Lung (tissue), 12 donors: ENCODE data around the gene SPRED2. TPM values are rescaled to one million over a fixed set of nuclear protein-coding genes. Genes with fewer than 3 reads are reported as not detected.
A peak's percentile ranks its signal among the peaks of the same experiment; 100 is the strongest.

ENCODE experiments used
- ATAC-seq: fragments of 200-7000 bp; cut with Tn5 transposase; one replicate; pipeline ENCODE4 v1.9.1; 2020; ENCODE audit warnings: moderate number of reproducible peaks; ENCODE audit not compliant: insufficient read depth, low FRiP score
- DNase-seq, 3 donors: peaks; one replicate each; pipeline ENCODE4 v3.0.0-alpha.2; 2013 to 2017
- H3K27ac ChIP-seq, 2 donors: one replicate each; pipeline ENCODE4 v1.5.1; 2013; ENCODE audit warnings: mild to moderate bottlenecking in 2 of 2, moderate library complexity in 2 of 2, control low read depth in 1 of 2, inconsistent platforms in 1 of 2, low read depth in 1 of 2, low read length in 1 of 2
- H3K27me3 ChIP-seq, 3 donors: one replicate each; pipeline ENCODE4 v1.5.1; 2013; ENCODE audit warnings: low read length in 2 of 3; ENCODE audit not compliant: control insufficient read depth in 3 of 3, insufficient read depth in 3 of 3
- H3K36me3 ChIP-seq, 4 donors: one replicate each; pipeline ENCODE4 v1.5.1; 2013; ENCODE audit warnings: low read length in 4 of 4, mild to moderate bottlenecking in 1 of 4, moderate library complexity in 1 of 4; ENCODE audit not compliant: control insufficient read depth in 4 of 4, insufficient read depth in 4 of 4
- H3K4me1 ChIP-seq, 5 donors: one replicate each; pipeline ENCODE4 v1.5.1; 2013; ENCODE audit warnings: low read length in 5 of 5, mild to moderate bottlenecking in 2 of 5, moderate library complexity in 1 of 5; ENCODE audit not compliant: control insufficient read depth in 5 of 5, insufficient read depth in 5 of 5
- H3K4me3 ChIP-seq: one replicate; pipeline ENCODE4 v1.5.1; 2013; ENCODE audit warnings: mild to moderate bottlenecking, control low read depth, moderate library complexity
- H3K9ac ChIP-seq, 2 donors: one replicate each; pipeline ENCODE4 v1.5.1; 2013; ENCODE audit warnings: low read length in 2 of 2, control low read depth in 1 of 2; ENCODE audit not compliant: insufficient read depth in 1 of 2
- H3K9me3 ChIP-seq, 4 donors: one replicate each; pipeline ENCODE4 v1.5.1; 2013; ENCODE audit warnings: low read length in 3 of 4, mild to moderate bottlenecking in 1 of 4, moderate library complexity in 1 of 4; ENCODE audit not compliant: control insufficient read depth in 4 of 4, insufficient read depth in 3 of 4
- CTCF ChIP-seq: IDR thresholded peaks from 2 replicates; pipeline ENCODE4 v1.5.1; 2012; ENCODE audit warnings: mild to moderate bottlenecking; ENCODE audit errors: control extremely low read depth, extremely low read depth
- WGBS, 2 donors: extraction: QIAGEN DNeasy Blood & Tissue Kit; methylation state at CpG; one replicate each; pipeline ENCODE4 v1.1.7; 2013; 5-methylcytosine and 5-hydroxymethylcytosine counted together
- polyA plus RNA-seq, 2 donors: library from polyadenylated mRNA; stranded (reverse); fragments of 200-250 nt; gene quantifications; one replicate each; pipeline ENCODE4 v1.2.1, GENCODE V29; 2013
- total RNA-seq, 2 donors: library from RNA; depleted of rRNA in 1 of 2; stranded (reverse); fragments of >200 nt in 1 of 2; gene quantifications; one replicate each; pipeline ENCODE4 v1.2.1, GENCODE V29; 2014 to 2021
- donor health status: control.
- donor health status: control.
- donor health status: Bipolar disorder and iron deficiency.
- donor health status: healthy.
- donor health status: DM: yes; HTN: yes; CAD: no.

SPRED2 gene
- total and polyA plus RNA-seq, 4 donors = 11.7 to 36.4 (median 19.6) TPM

GRCh38 chr2:65379223-65379622 lies 53.2 kb downstream of the SPRED2 start:
- 94 to 96% methylated on average over 2 of the region's 2 CpGs for WGBS, 2 donors
- no peak overlapping the region for H3K4me3 ChIP-seq
- no peak for TF ChIP-seq CTCF
- H3K27ac ChIP-seq = no peak overlapping the region
- H3K27me3 ChIP-seq = no peaks in the 10 kb centered on the region
- H3K36me3 ChIP-seq = peaks cover 0 to 6% (median 1%) of the 10 kb centered on the region in 4 donors
- no peak overlapping the region for H3K9ac ChIP-seq
- no peak for DNase-seq
- H3K9me3 ChIP-seq = no peaks in the 10 kb centered on the region
- ATAC-seq = no peak
- H3K4me1 ChIP-seq = peaks cover 9 to 40% (median 26%) of the 10 kb centered on the region in 5 donors

- H3K9me3 ChIP-seq = no peaks in the 10 kb centered on the region
- peaks cover under 1 to 36% (median 17%) of the 10 kb centered on the region in 5 donors for H3K4me1 ChIP-seq
- H3K36me3 ChIP-seq = peaks cover 0 to 6% (median 1%) of the 10 kb centered on the region in 4 donors
- WGBS, 2 donors = 92 to 93% methylated on average over 4 of the region's 4 CpGs
- H3K9ac ChIP-seq = no peak overlapping the region
- ATAC-seq (no peak), DNase-seq (no peak)
- no peak overlapping the region for H3K4me3 ChIP-seq
- no peak for TF ChIP-seq CTCF
- no peak overlapping the region for H3K27ac ChIP-seq
- H3K27me3 ChIP-seq = no peaks in the 10 kb centered on the region
Measured at GRCh38 chr2:65378290-65378689, 54.1 kb downstream of the SPRED2 start.

- ATAC-seq (peak; percentile 62), DNase-seq (no peak)
- no peak for TF ChIP-seq CTCF
- no peak overlapping the region for H3K9ac ChIP-seq
- no peaks in the 10 kb centered on the region for H3K27me3 ChIP-seq
- 22 to 26% methylated on average over 5 of the region's 5 CpGs for WGBS, 2 donors
- no peaks in the 10 kb centered on the region for H3K9me3 ChIP-seq
- H3K36me3 ChIP-seq = peaks cover 0 to 6% (median 1%) of the 10 kb centered on the region in 4 donors
- no peak overlapping the region for H3K4me3 ChIP-seq
- H3K4me1 ChIP-seq = peaks cover 0 to 39% (median 11%) of the 10 kb centered on the region in 5 donors
- H3K27ac ChIP-seq = peak overlapping the region; percentile 39 to 73
Measured at GRCh38 chr2:65377556-65378192, 54.7 kb downstream of the SPRED2 start.
